ENCODE results near the gene NDUFC2.
"Not testable (repeated sequence)": the region's sequence is repeated elsewhere in the genome, so short reads cannot be mapped to it uniquely, and the experiment has no call there.

Gene NDUFC2

GRCh38 chr11:78079232-78080083 lies at the start of gene NDUFC2:
Gene NDUFC2 (minus strand): TSS chr11:78079862. CDS start chr11:78079744, 118 bp downstream.
- peak; percentile 52 for DNase-seq (ENCODE audit: low spot score)

GRCh38 chr11:78127403-78127802 lies 47.7 kb upstream of the NDUFC2 start:
- DNase-seq (ENCODE audit: low spot score): no peak

GRCh38 chr11:78112582-78113275 lies 33.1 kb upstream of the NDUFC2 start:
- DNase-seq (ENCODE audit: low spot score): no peak

- DNase-seq (ENCODE audit: low spot score): no peak
These were observed 31.6 kb upstream of the NDUFC2 start for GRCh38 chr11:78111298-78111697.

GRCh38 chr11:78110830-78111229 lies 31.2 kb upstream of the NDUFC2 start:
- no peak for DNase-seq (ENCODE audit: low spot score)

GRCh38 chr11:78110351-78110750 lies 30.7 kb upstream of the NDUFC2 start:
- no peak for DNase-seq (ENCODE audit: low spot score)

GRCh38 chr11:78109081-78110015 lies 29.7 kb upstream of the NDUFC2 start:
- no peak for DNase-seq (ENCODE audit: low spot score)

- DNase-seq (ENCODE audit: low spot score): no peak
These were observed 21.2 kb upstream of the NDUFC2 start for GRCh38 chr11:78100676-78101472.

- DNase-seq (ENCODE audit: low spot score): no peak
These were observed 20.6 kb upstream of the NDUFC2 start for GRCh38 chr11:78100261-78100660.

- no peak for DNase-seq (ENCODE audit: low spot score)
These were observed 20.0 kb upstream of the NDUFC2 start for GRCh38 chr11:78099666-78100065.

- no peak for DNase-seq (ENCODE audit: low spot score)
These were observed 18.2 kb upstream of the NDUFC2 start for GRCh38 chr11:78097666-78098385.

GRCh38 chr11:78094250-78094649 lies 14.6 kb upstream of the NDUFC2 start:
- no peak for DNase-seq (ENCODE audit: low spot score)

GRCh38 chr11:78086521-78087074 lies 6.9 kb upstream of the NDUFC2 start:
- not testable (repeated sequence) for DNase-seq (ENCODE audit: low spot score)

- no peak for DNase-seq (ENCODE audit: low spot score)
These were observed 6.3 kb upstream of the NDUFC2 start for GRCh38 chr11:78085972-78086371.

- DNase-seq (ENCODE audit: low spot score): not testable (repeated sequence)
These were observed 4.8 kb upstream of the NDUFC2 start for GRCh38 chr11:78084506-78084905.

GRCh38 chr11:78083021-78083420 lies 3.4 kb upstream of the NDUFC2 start:
- DNase-seq (ENCODE audit: low spot score): no peak

- no peak for DNase-seq (ENCODE audit: low spot score)
These were observed 2.5 kb upstream of the NDUFC2 start for GRCh38 chr11:78082146-78082545.

- no peak for DNase-seq (ENCODE audit: low spot score)
These were observed 1.9 kb upstream of the NDUFC2 start for GRCh38 chr11:78081583-78081982.

- no peak for DNase-seq (ENCODE audit: low spot score)
These were observed 1.3 kb upstream of the NDUFC2 start for GRCh38 chr11:78080818-78081495.
